SHP77 (cell line): Measurements from ENCODE around the gene SLC15A5.

Source experiments
- DNase-seq, 2 experiments: peaks; one replicate each; lab custom pipeline; 2025; lab: John Stamatoyannopoulos, UW

SLC15A5 gene

DNA sequence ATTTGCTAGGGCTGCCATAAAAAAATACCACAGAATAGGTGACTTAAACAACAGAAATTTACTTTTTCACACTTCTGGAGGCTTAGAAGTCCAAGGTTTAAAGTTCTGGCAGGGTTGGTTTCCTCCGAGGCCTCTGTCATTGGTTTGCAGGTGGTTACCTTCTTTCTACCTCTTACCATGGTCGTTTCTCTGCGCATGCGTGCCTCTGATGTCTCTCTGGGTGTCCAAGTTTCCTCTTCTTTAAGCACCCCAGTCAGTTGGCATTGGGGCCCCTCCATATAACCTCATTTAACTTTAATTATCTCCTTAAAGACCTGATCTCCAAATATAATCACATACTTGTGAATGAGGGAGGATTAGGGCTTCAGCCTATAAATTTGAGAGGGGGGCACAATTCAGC, 103.2 kb downstream of the SLC15A5 start:
- DNase-seq: no peak

GRCh38 chr12:16171348-16171747, 106.1 kb downstream of the SLC15A5 start:
- no peak for DNase-seq

- no peak for DNase-seq
These were observed 109.4 kb downstream of the SLC15A5 start for GRCh38 chr12:16168078-16168477.

GRCh38 chr12:16166563-16167470, 110.7 kb downstream of the SLC15A5 start:
- no peak for DNase-seq

GRCh38 chr12:16165506-16165905, 112.0 kb downstream of the SLC15A5 start:
- DNase-seq: peak; percentile 11 to 37

GRCh38 chr12:16163901-16164300, 113.6 kb downstream of the SLC15A5 start:
- DNase-seq: no peak

DNA sequence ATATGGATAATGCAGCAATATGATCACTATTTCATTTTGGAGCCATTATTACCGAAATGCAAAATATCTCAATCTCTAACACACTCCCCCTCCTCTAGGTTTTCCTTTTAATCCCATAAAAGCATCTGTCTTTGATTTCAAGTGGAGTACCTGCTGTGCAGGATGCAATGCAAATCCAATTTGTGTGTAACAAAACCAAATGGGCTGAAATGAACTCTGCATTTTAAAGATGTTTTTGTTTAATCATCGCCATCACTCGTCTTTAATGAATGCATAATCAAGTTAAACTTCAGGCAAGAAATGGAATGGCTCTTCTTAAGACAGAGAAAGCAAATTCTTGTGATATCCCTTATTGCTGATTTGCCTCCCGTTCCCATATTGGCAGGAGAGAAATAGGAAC, 114.3 kb downstream of the SLC15A5 start:
- DNase-seq: no peak

GRCh38 chr12:16159571-16159970, 117.9 kb downstream of the SLC15A5 start:
- DNase-seq: no peak

GRCh38 chr12:16158050-16158449, 119.4 kb downstream of the SLC15A5 start:
- DNase-seq: no peak

DNA sequence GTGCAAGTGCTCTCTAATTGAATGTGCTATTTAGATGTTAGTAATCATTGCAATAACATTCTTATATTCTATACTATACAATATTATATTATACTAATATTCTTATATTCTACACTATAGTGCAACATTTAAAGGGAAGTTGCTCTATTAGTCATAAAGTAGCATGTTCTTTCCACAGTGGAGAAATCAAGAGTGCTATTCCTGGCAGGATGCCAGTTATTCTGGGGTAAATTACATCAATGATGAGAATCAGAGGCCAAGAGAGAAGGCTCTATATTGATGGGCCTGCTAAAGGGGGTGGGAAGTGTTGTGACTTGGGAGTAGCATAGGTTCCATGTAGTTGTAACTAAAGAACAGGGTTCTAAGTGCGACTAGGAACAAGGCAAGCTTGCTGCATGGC, 121.5 kb downstream of the SLC15A5 start:
- no peak for DNase-seq

DNA sequence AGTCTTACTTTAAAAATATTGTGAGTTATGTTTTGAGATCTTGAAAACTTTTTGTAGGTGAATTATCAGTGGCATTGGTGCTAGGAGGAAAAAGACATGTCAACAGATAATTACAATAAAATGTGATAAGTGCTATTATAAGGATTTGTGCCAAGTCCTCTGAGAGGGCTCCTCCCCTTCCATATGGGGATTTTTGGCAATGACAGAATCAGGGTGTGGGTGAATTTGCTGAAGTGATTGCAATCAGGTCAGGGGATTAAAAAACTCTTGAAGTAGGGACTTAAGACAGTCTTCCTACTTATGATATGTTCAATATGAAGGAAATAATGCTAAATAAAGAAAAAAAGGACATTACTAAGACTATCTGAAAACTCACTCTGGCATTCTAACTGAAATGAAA, 122.5 kb downstream of the SLC15A5 start:
- no peak for DNase-seq

DNA sequence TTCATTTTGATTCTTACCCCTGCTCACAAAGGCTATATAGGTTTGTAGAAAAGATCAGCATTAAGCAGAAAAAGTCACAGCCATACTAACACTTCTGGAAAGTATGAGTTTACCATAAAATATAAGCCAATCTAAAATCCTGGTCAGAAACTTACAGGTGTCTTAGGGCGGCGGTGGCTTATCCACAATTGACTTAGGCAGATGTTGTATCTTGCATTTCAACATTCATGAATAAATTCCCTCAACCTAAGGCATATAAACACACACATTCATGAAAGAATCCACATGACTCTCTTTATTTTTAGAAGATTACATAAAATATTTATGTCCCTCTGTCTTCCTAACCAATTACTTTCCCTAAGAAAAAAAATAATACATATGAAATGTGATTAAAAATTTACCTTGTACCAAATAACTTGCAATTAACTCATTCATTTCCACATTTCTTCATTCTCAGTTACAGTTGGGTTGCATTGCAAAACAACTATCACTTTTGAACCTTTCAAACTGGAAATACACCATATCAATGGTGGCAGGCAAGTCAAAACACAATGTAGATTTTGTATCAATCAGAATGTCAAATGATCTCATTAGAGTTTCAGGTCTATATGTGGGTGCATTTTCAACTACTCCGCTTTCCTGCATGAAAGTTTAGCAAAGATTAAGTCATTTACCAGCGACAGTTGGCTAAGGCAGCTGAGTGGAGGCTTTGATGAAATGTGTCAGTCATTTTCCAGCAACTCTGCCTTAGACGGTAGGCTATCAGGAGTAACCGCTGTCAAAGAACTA, 124.4 kb downstream of the SLC15A5 start:
- no peak for DNase-seq

GRCh38 chr12:16150276-16150675, 127.2 kb downstream of the SLC15A5 start:
- DNase-seq: no peak

- no peak for DNase-seq
These were observed 128.5 kb downstream of the SLC15A5 start for GRCh38 chr12:16148938-16149337.
